ENCODE results near the gene TULP4.

Gene TULP4

GRCh38 chr6:158419339-158419909 is 107.2 kb downstream of the TULP4 start:
- no peak for DNase-seq (ENCODE audit: low read depth)
- no peak overlapping the region for H3K4me3 ChIP-seq (ENCODE audit: low read depth, low read length)
- no peak for TF ChIP-seq CTCF (IDR thresholded peaks at IDR 0.05; ENCODE audit: low read depth, low read length, missing control alignments)
- in situ Hi-C loops (cut with HindIII; ENCODE audit: low sequenced_read_pairs): loop anchor here (5.0 kb wide), 1 partner anchor 37 kb away; no protein-coding TSS in a partner anchor

- DNase-seq (ENCODE audit: low read depth): no peak
- in situ Hi-C loops (cut with HindIII; ENCODE audit: low sequenced_read_pairs): no loop called here
- H3K4me3 ChIP-seq (ENCODE audit: low read depth, low read length): no peak overlapping the region
- no peak for TF ChIP-seq CTCF (IDR thresholded peaks at IDR 0.05; ENCODE audit: low read depth, low read length, missing control alignments)
Measured at GRCh38 chr6:158421381-158421780, 109.1 kb downstream of the TULP4 start.

GRCh38 chr6:158422629-158423238 is 110.5 kb downstream of the TULP4 start:
- H3K4me3 ChIP-seq (ENCODE audit: low read depth, low read length): no peak overlapping the region
- no peak for DNase-seq (ENCODE audit: low read depth)
- in situ Hi-C loops (cut with HindIII; ENCODE audit: low sequenced_read_pairs): no loop called here
- TF ChIP-seq CTCF (IDR thresholded peaks at IDR 0.05; ENCODE audit: low read depth, low read length, missing control alignments): no peak

- in situ Hi-C loops (cut with HindIII; ENCODE audit: low sequenced_read_pairs): loop anchor here (10.0 kb wide), 1 partner anchor 116 kb away; the partner anchor contains the start of gene TULP4
- H3K4me3 ChIP-seq (ENCODE audit: low read depth, low read length): no peak overlapping the region
- TF ChIP-seq CTCF (IDR thresholded peaks at IDR 0.05; ENCODE audit: low read depth, low read length, missing control alignments): no peak
- DNase-seq (ENCODE audit: low read depth): no peak
Measured at GRCh38 chr6:158431036-158431435, 118.8 kb downstream of the TULP4 start.

- DNase-seq (ENCODE audit: low read depth): no peak
- in situ Hi-C loops (cut with HindIII; ENCODE audit: low sequenced_read_pairs): loop anchor here (10.0 kb wide), 1 partner anchor 117 kb away; the partner anchor contains the start of gene TULP4
- TF ChIP-seq CTCF (IDR thresholded peaks at IDR 0.05; ENCODE audit: low read depth, low read length, missing control alignments): no peak
- H3K4me3 ChIP-seq (ENCODE audit: low read depth, low read length): no peak overlapping the region
Measured at GRCh38 chr6:158431560-158431959, 119.3 kb downstream of the TULP4 start.

GRCh38 chr6:158437571-158437970 is 125.3 kb downstream of the TULP4 start:
- no peak overlapping the region for H3K4me3 ChIP-seq (ENCODE audit: low read depth, low read length)
- no peak for DNase-seq (ENCODE audit: low read depth)
- in situ Hi-C loops (cut with HindIII; ENCODE audit: low sequenced_read_pairs): loop anchor here (10.0 kb wide), 1 partner anchor 123 kb away; the partner anchor contains the start of gene TULP4
- TF ChIP-seq CTCF (IDR thresholded peaks at IDR 0.05; ENCODE audit: low read depth, low read length, missing control alignments): no peak

Measured in astrocyte of the cerebellum (primary cell).